ENCODE measurements around the gene HBEGF. TPM values are rescaled to one million over a fixed set of nuclear protein-coding genes. Genes with fewer than 3 reads are reported as not detected.

The HBEGF gene
- total and polyA plus RNA-seq, 12 donors, result 0.54 to 9.8 (median 5.0) TPM

DNA sequence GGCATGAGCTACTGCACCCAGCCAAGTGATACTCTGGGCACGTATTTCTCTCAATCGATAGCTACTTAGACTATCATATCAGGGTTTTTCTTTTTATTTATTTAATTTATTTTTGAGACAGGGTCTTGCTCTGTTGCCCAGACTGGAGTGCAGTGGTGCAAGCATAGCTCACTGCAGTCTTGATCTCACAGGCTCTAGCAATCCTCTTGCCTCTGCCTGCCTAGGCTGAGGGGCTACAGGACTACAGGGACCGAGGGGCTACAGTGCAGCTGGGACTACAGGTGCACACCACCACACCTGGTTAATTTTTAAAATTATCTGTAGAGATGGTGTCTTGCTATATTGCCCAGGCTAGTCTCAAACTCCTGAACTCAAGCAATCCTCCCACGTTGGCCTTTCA lies 34.9 kb upstream of the HBEGF start:
- no peak for TF ChIP-seq POLR2A (IDR thresholded peaks at IDR 0.05)
- TF ChIP-seq, protein P1, sequence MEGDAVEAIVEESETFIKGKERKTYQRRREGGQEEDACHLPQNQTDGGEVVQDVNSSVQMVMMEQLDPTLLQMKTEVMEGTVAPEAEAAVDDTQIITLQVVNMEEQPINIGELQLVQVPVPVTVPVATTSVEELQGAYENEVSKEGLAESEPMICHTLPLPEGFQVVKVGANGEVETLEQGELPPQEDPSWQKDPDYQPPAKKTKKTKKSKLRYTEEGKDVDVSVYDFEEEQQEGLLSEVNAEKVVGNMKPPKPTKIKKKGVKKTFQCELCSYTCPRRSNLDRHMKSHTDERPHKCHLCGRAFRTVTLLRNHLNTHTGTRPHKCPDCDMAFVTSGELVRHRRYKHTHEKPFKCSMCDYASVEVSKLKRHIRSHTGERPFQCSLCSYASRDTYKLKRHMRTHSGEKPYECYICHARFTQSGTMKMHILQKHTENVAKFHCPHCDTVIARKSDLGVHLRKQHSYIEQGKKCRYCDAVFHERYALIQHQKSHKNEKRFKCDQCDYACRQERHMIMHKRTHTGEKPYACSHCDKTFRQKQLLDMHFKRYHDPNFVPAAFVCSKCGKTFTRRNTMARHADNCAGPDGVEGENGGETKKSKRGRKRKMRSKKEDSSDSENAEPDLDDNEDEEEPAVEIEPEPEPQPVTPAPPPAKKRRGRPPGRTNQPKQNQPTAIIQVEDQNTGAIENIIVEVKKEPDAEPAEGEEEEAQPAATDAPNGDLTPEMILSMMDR (IDR thresholded peaks at IDR 0.05), result no peak
- H3K27ac ChIP-seq, result no peak overlapping the region
- H3K4me1 ChIP-seq (replicated peaks in 1 of 2), result no peaks in the 10 kb centered on the region
- H3K36me3 ChIP-seq (replicated peaks in 1 of 2), result no peaks in the 10 kb centered on the region
- intact Hi-C loops (cut with DNase I), result no loop called here
- H3K9me3 ChIP-seq (replicated peaks in 1 of 3), result no peaks in the 10 kb centered on the region
- DNase-seq, result no peak
- WGBS, 4 donors, result 87 to 90% (median 88%) methylated on average over 3 to 4 of the region's 4 CpGs
- no peaks in the 10 kb centered on the region for H3K27me3 ChIP-seq
- no peak overlapping the region for H3K4me3 ChIP-seq

GRCh38 chr5:140372971-140373487 lies 26.6 kb upstream of the HBEGF start:
- Histone ChIP-seq H3K9me3 (replicated peaks in 1 of 3) (no peaks in the 10 kb centered on the region), H3K27ac (no peak overlapping the region), H3K4me3 (no peak overlapping the region), H3K36me3 (replicated peaks in 1 of 2) (no peaks in the 10 kb centered on the region), H3K27me3 (no peaks in the 10 kb centered on the region), H3K4me1 (replicated peaks in 1 of 2) (no peaks in the 10 kb centered on the region)
- TF ChIP-seq, protein P1 (IDR thresholded peaks at IDR 0.05), result peak; percentile 70 to 85 (median 76)
- TF ChIP-seq POLR2A (IDR thresholded peaks at IDR 0.05), result no peak
- intact Hi-C loops (cut with DNase I), result no loop called here
- DNase-seq, result peak; percentile 62 to 85 (median 76)
- WGBS, 4 donors, result 4 to 6% (median 5%) methylated on average over 2 of the region's 2 CpGs

GRCh38 chr5:140371356-140372151 lies 25.2 kb upstream of the HBEGF start:
- no peak for TF ChIP-seq POLR2A (IDR thresholded peaks at IDR 0.05)
- TF ChIP-seq, protein P1 (IDR thresholded peaks at IDR 0.05), result no peak
- Histone ChIP-seq H3K27ac (no peak overlapping the region), H3K4me3 (no peak overlapping the region), H3K36me3 (replicated peaks in 1 of 2) (no peaks in the 10 kb centered on the region), H3K4me1 (replicated peaks in 1 of 2) (no peaks in the 10 kb centered on the region), H3K27me3 (no peaks in the 10 kb centered on the region), H3K9me3 (replicated peaks in 1 of 3) (no peaks in the 10 kb centered on the region)
- intact Hi-C loops (cut with DNase I), result no loop called here
- WGBS, 4 donors, result 75 to 96% (median 86%) methylated on average over 3 of the region's 3 CpGs
- DNase-seq, result no peak

GRCh38 chr5:140367256-140368013 lies 21.0 kb upstream of the HBEGF start:
- WGBS, 4 donors, result 87 to 91% (median 90%) methylated on average over 6 to 8 of the region's 8 CpGs
- H3K27ac ChIP-seq, result no peak overlapping the region
- H3K27me3 ChIP-seq, result no peaks in the 10 kb centered on the region
- TF ChIP-seq, protein P1 (IDR thresholded peaks at IDR 0.05), result no peak
- TF ChIP-seq POLR2A (IDR thresholded peaks at IDR 0.05), result no peak
- no peak for DNase-seq
- no peaks in the 10 kb centered on the region for H3K36me3 ChIP-seq (replicated peaks in 1 of 2)
- H3K4me3 ChIP-seq, result no peak overlapping the region
- intact Hi-C loops (cut with DNase I), result loop anchor here in 1 of 2 donors (10.0 kb wide), 3 partner anchors 277 to 677 kb away; partner anchors contain the start of genes IK and NDUFA2
- peaks cover 0 to 5% of the 10 kb centered on the region in 2 donors for H3K4me1 ChIP-seq (replicated peaks in 1 of 2)
- H3K9me3 ChIP-seq (replicated peaks in 1 of 3), result no peaks in the 10 kb centered on the region
